Type B pancreatic cell (in vitro differentiated cells): Measurements from ENCODE around the gene MORC2. TPM values are rescaled to one million over a fixed set of nuclear protein-coding genes. Genes with fewer than 3 reads are reported as not detected.

Source experiments
- DNase-seq: peaks from one replicate; pipeline ENCODE4 v3.0.0; 2021; ENCODE audit warnings: mixed read lengths; ENCODE audit not compliant: unreplicated experiment; ENCODE audit errors: extremely low spot score
- H3K27ac Mint-ChIP-seq: 2 replicates; pipeline ENCODE4 v1.8.0; 2021; ENCODE audit warnings: mild to moderate bottlenecking, mixed read lengths
- H3K27me3 Mint-ChIP-seq: 2 replicates; pipeline ENCODE4 v1.8.0; 2021; ENCODE audit warnings: mixed read lengths
- H3K36me3 Mint-ChIP-seq: 2 replicates; pipeline ENCODE4 v1.8.0; 2021; ENCODE audit warnings: mixed read lengths
- H3K4me1 Mint-ChIP-seq: one replicate; pipeline ENCODE4 v1.8.0; 2021; ENCODE audit warnings: mixed read lengths; ENCODE audit not compliant: unreplicated experiment
- H3K4me3 Mint-ChIP-seq: 2 replicates; pipeline ENCODE4 v1.8.0; 2021; ENCODE audit warnings: mild to moderate bottlenecking, mixed read lengths
- H3K9me3 Mint-ChIP-seq: 2 replicates; pipeline ENCODE4 v1.8.0; 2021; ENCODE audit warnings: mixed read lengths
- CTCF ChIP-seq: fragments of 200-600 bp; sonication (generic); conservative IDR thresholded peaks from 2 replicates; pipeline ENCODE4 v1.5.0; 2021; ENCODE audit warnings: antibody characterized with exemption, mild to moderate bottlenecking
- total RNA-seq: library from RNA; stranded (reverse); gene quantifications from 2 replicates; pipeline ENCODE4 v1.2.1, GENCODE V29; 2021; ENCODE audit warnings: low replicate concordance

Gene MORC2
- total RNA-seq, 1 donor from 2014 or later: 48.1 TPM

- Mint-ChIP-seq H3K36me3 (no peaks in the 10 kb centered on the region), H3K4me3 (no peak overlapping the region), H3K27ac (no peak overlapping the region), H3K9me3 (no peaks in the 10 kb centered on the region), H3K27me3 (no peaks in the 10 kb centered on the region), H3K4me1 (peaks cover 4% of the 10 kb centered on the region)
- no peak for TF ChIP-seq CTCF
- DNase-seq: no peak
Observed at GRCh38 chr22:30887861-30888260, 80.7 kb downstream of the MORC2 start.

GRCh38 chr22:30887453-30887852, 81.1 kb downstream of the MORC2 start:
- Mint-ChIP-seq H3K27me3 (no peaks in the 10 kb centered on the region), H3K36me3 (no peaks in the 10 kb centered on the region), H3K9me3 (no peaks in the 10 kb centered on the region), H3K4me3 (no peak overlapping the region), H3K27ac (no peak overlapping the region), H3K4me1 (peaks cover 8% of the 10 kb centered on the region)
- no peak for DNase-seq
- no peak for TF ChIP-seq CTCF

GRCh38 chr22:30885591-30885990, 83.0 kb downstream of the MORC2 start:
- H3K9me3 Mint-ChIP-seq: no peaks in the 10 kb centered on the region
- peaks cover 6% of the 10 kb centered on the region for H3K4me1 Mint-ChIP-seq
- no peak overlapping the region for H3K4me3 Mint-ChIP-seq
- TF ChIP-seq CTCF: no peak
- H3K27me3 Mint-ChIP-seq: no peaks in the 10 kb centered on the region
- no peaks in the 10 kb centered on the region for H3K36me3 Mint-ChIP-seq
- H3K27ac Mint-ChIP-seq: no peak overlapping the region
- DNase-seq: no peak

GRCh38 chr22:30885001-30885366, 83.6 kb downstream of the MORC2 start:
- H3K27ac Mint-ChIP-seq: no peak overlapping the region
- no peaks in the 10 kb centered on the region for H3K36me3 Mint-ChIP-seq

GRCh38 chr22:30884211-30885000, 84.2 kb downstream of the MORC2 start:
- H3K36me3 Mint-ChIP-seq: no peaks in the 10 kb centered on the region
- TF ChIP-seq CTCF: no peak
- H3K27ac Mint-ChIP-seq: no peak overlapping the region
- H3K27me3 Mint-ChIP-seq: no peaks in the 10 kb centered on the region
- DNase-seq: no peak
- H3K9me3 Mint-ChIP-seq: no peaks in the 10 kb centered on the region
- H3K4me3 Mint-ChIP-seq: no peak overlapping the region
- peaks cover 6% of the 10 kb centered on the region for H3K4me1 Mint-ChIP-seq

More at GRCh38 chr22:30885001-30885366, 83.6 kb downstream of the MORC2 start:
- no peak overlapping the region for H3K4me3 Mint-ChIP-seq
- H3K9me3 Mint-ChIP-seq: no peaks in the 10 kb centered on the region
- TF ChIP-seq CTCF: no peak
- DNase-seq: no peak
- peaks cover 6% of the 10 kb centered on the region for H3K4me1 Mint-ChIP-seq
- H3K27me3 Mint-ChIP-seq: no peaks in the 10 kb centered on the region
